Spleen (tissue), 11 donors: Measurements from ENCODE around the gene ASB6. TPM values are rescaled to one million over a fixed set of nuclear protein-coding genes. Genes with fewer than 3 reads are reported as not detected.

Experiments
- DNase-seq: peaks from one replicate; pipeline ENCODE4 v3.0.0-alpha.2; 2020
- H3K27ac ChIP-seq, 8 donors: fragments of 200-600 bp; sonication (generic) in 7 of 8; 1 replicate in 4 of 8; 2 replicates in 4 of 8; pipeline versions ENCODE4 v1.5.0 to v1.8.0; 2016 to 2021; ENCODE audit warnings: inconsistent platforms in 4 of 8, mild to moderate bottlenecking in 4 of 8, moderate library complexity in 1 of 8
- H3K27me3 ChIP-seq, 7 donors: fragments of 200-600 bp; sonication (generic) in 6 of 7; replicated peaks in 1 of 7; 1 replicate in 4 of 7; 2 replicates in 3 of 7; pipeline versions ENCODE4 v1.5.0 to v1.8.0; 2016 to 2021; ENCODE audit warnings: inconsistent platforms in 3 of 7, mild to moderate bottlenecking in 1 of 7
- H3K36me3 ChIP-seq, 6 donors: fragments of 200-600 bp; sonication (generic) in 5 of 6; 1 replicate in 4 of 6; 2 replicates in 2 of 6; pipeline versions ENCODE4 v1.5.0 to v1.8.0; 2016 to 2021; ENCODE audit warnings: inconsistent platforms in 2 of 6
- H3K4me1 ChIP-seq, 6 donors: fragments of 200-600 bp; sonication (generic) in 5 of 6; 1 replicate in 3 of 6; 2 replicates in 3 of 6; pipeline versions ENCODE4 v1.5.0 to v1.8.0; 2016 to 2021; ENCODE audit warnings: inconsistent platforms in 3 of 6
- H3K4me3 ChIP-seq, 8 donors: fragments of 200-600 bp; sonication (generic) in 7 of 8; 1 replicate in 4 of 8; 2 replicates in 4 of 8; pipeline versions ENCODE4 v1.5.0 to v1.8.0; 2016 to 2021; ENCODE audit warnings: inconsistent platforms in 4 of 8, mild to moderate bottlenecking in 4 of 8, moderate library complexity in 2 of 8
- H3K9me3 ChIP-seq, 8 donors: fragments of 200-600 bp; sonication (generic) in 7 of 8; 1 replicate in 4 of 8; 2 replicates in 4 of 8; pipeline versions ENCODE4 v1.5.0 to v1.8.0; 2016 to 2021; ENCODE audit warnings: inconsistent platforms in 4 of 8
- CTCF ChIP-seq, 11 experiments: fragments of 200-600 bp in 7 of 11; fragments of 450-650 bp in 4 of 11; sonication (generic) in 4 of 11; IDR thresholded peaks in 8 of 11; conservative IDR thresholded peaks in 3 of 11; 1 replicate in 7 of 11; 2 replicates in 4 of 11; pipeline versions ENCODE4 v1.4.0 to v1.8.0; 2016 to 2021; ENCODE audit warnings: antibody characterized with exemption in 11 of 11, inconsistent platforms in 4 of 11, mild to moderate bottlenecking in 1 of 11
- POLR2A ChIP-seq, 3 donors: fragments of 450-650 bp; IDR thresholded peaks; one replicate each; pipeline ENCODE4 v1.5.1; 2017; ENCODE audit warnings: antibody characterized with exemption in 3 of 3, mild to moderate bottlenecking in 1 of 3
- POLR2AphosphoS5 ChIP-seq, 3 donors: sonication (generic); formaldehyde crosslinking; IDR thresholded peaks; one replicate each; pipeline ENCODE4 v1.5.1; 2017; ENCODE audit warnings: antibody characterized with exemption in 3 of 3
- WGBS, 5 donors: extraction: QIAGEN DNeasy Blood & Tissue Kit in 3 of 5; methylation state at CpG; one replicate each; pipeline versions ENCODE4 v1.1.5 to v1.1.7; 2013 to 2018; 5-methylcytosine and 5-hydroxymethylcytosine counted together
- intact Hi-C: fragments of 100-400 bp; cut with DNase I; formaldehyde crosslinking; loops from one replicate; pipeline ENCODE4 v1.15.0; 2023; ENCODE audit warnings: low total_unique reads
- polyA plus RNA-seq, 3 donors: library from polyadenylated mRNA; stranded (reverse); fragments of 200-250 nt; gene quantifications; one replicate each; pipeline ENCODE4 v1.2.1, GENCODE V29; 2013
- total RNA-seq, 7 donors: library from RNA; depleted of rRNA in 3 of 7; stranded (reverse); fragments of >200 nt in 3 of 7; fragmentation: NEBNext Ultra II Directional in 4 of 7; extraction: Animal tissue kit (Norgen Biotek cat#: 25700) in 4 of 7; gene quantifications; one replicate each; pipeline versions ENCODE4 v1.1.0 to v1.2.1, GENCODE V29; 2016 to 2021
- donor health status: healthy with polysubstance abuse.
- donor health status: DM: no; HTN: no; CAD: no; lungs with moderate emphysema.
- donor health status: DM: no; HTN: no; CAD: no.
- donor health status: Bipolar disorder and iron deficiency.
- donor health status: healthy.
- donor health status: DM: no; HTN: no; CAD: no.
- donor health status: DM: yes; HTN: yes; CAD: no.

Gene ASB6
- total and polyA plus RNA-seq, 10 donors: 11.5 to 30.8 (median 21.3) TPM

- TF ChIP-seq CTCF (IDR thresholded peaks at IDR 0.05 in 8 of 11, conservative IDR thresholded peaks at IDR 0.05 in 3 of 11) (no peak), POLR2A (IDR thresholded peaks at IDR 0.05) (no peak), POLR2AphosphoS5 (IDR thresholded peaks at IDR 0.05) (no peak)
- Histone ChIP-seq H3K9me3 (no peaks in the 10 kb centered on the region), H3K27ac (peak overlapping the region in 7 of 8 donors; percentile 91 to 97 (median 94)), H3K27me3 (no peaks in the 10 kb centered on the region), H3K36me3 (peaks cover 0 to 54% (median 16%) of the 10 kb centered on the region in 6 donors), H3K4me1 (peaks cover 39 to 96% (median 81%) of the 10 kb centered on the region in 6 donors), H3K4me3 (peak overlapping the region in 7 of 8 donors; percentile 3 to 86 (median 74))
- DNase-seq: no peak
- intact Hi-C loops: no loop called here
- 71 to 83% (median 79%) methylated on average over 6 of the region's 6 CpGs for WGBS, 5 donors
Observed at GRCh38 chr9:129628709-129629108, 13.2 kb downstream of the ASB6 start.

GRCh38 chr9:129627556-129628440 is 14.2 kb downstream of the ASB6 start:
- no peaks in the 10 kb centered on the region for H3K27me3 ChIP-seq
- TF ChIP-seq CTCF (IDR thresholded peaks at IDR 0.05 in 8 of 11, conservative IDR thresholded peaks at IDR 0.05 in 3 of 11) (no peak), POLR2AphosphoS5 (IDR thresholded peaks at IDR 0.05) (peak in 1 of 3 donors; percentile 42)
- H3K4me1 ChIP-seq: peaks cover 39 to 88% (median 78%) of the 10 kb centered on the region in 6 donors
- intact Hi-C loops: no loop called here
- no peaks in the 10 kb centered on the region for H3K9me3 ChIP-seq
- H3K36me3 ChIP-seq: peaks cover 0 to 45% (median 7%) of the 10 kb centered on the region in 6 donors
- DNase-seq: no peak
- 54 to 68% (median 59%) methylated on average over 11 to 12 of the region's 12 CpGs for WGBS, 5 donors
- peak overlapping the region in 7 of 8 donors; percentile 91 to 97 (median 94) for H3K27ac ChIP-seq
- peak overlapping the region; percentile 60 to 90 (median 83) for H3K4me3 ChIP-seq

- peak; percentile 86 for DNase-seq
- H3K27ac ChIP-seq: peak overlapping the region; percentile 91 to 97 (median 94)
- peaks cover 0 to 35% (median 0%) of the 10 kb centered on the region in 6 donors for H3K36me3 ChIP-seq
- TF ChIP-seq CTCF (IDR thresholded peaks at IDR 0.05 in 8 of 11, conservative IDR thresholded peaks at IDR 0.05 in 3 of 11): no peak
- H3K4me1 ChIP-seq: peaks cover 39 to 77% (median 73%) of the 10 kb centered on the region in 6 donors
- H3K27me3 ChIP-seq: peaks cover 0 to 5% (median 1%) of the 10 kb centered on the region in 7 donors
- peak overlapping the region; percentile 60 to 90 (median 83) for H3K4me3 ChIP-seq
- H3K9me3 ChIP-seq: no peaks in the 10 kb centered on the region
- 2 to 7% (median 4%) methylated on average over 12 to 20 of the region's 20 CpGs for WGBS, 5 donors
- intact Hi-C loops: no loop called here
Observed at GRCh38 chr9:129626625-129627284, 15.2 kb downstream of the ASB6 start.
